Skeletal muscle satellite cell (primary cell): Measurements from ENCODE around the gene BBS7. TPM values are rescaled to one million over a fixed set of nuclear protein-coding genes. Genes with fewer than 3 reads are reported as not detected.
A peak's percentile ranks its signal among the peaks of the same experiment; 100 is the strongest.

Experiments
- H3K27me3 ChIP-seq: 2 replicates; pipeline ENCODE4 v1.7.0; 2013; ENCODE audit warnings: low read length; ENCODE audit not compliant: control insufficient read depth, insufficient read depth
- H3K36me3 ChIP-seq: 2 replicates; pipeline ENCODE4 v1.7.0; 2013; ENCODE audit warnings: mild to moderate bottlenecking, control low read depth, low read length; ENCODE audit not compliant: insufficient read depth
- H3K4me1 ChIP-seq: 2 replicates; pipeline ENCODE4 v1.7.0; 2013; ENCODE audit warnings: low read length; ENCODE audit not compliant: control insufficient read depth, insufficient read depth
- H3K4me2 ChIP-seq: 2 replicates; pipeline ENCODE4 v1.7.0; 2013; ENCODE audit warnings: mild to moderate bottlenecking, low read length
- H3K4me3 ChIP-seq: 2 replicates; pipeline ENCODE4 v1.7.0; 2013; ENCODE audit warnings: low read length
- H3K9ac ChIP-seq: 2 replicates; pipeline ENCODE4 v1.7.0; 2013; ENCODE audit warnings: mild to moderate bottlenecking, low read depth, low read length, moderate library complexity
- H3K9me3 ChIP-seq: replicated peaks from 2 replicates; pipeline ENCODE4 v1.7.0; 2013; ENCODE audit warnings: mild to moderate bottlenecking, control low read depth, low read length
- total RNA-seq: library from RNA; depleted of rRNA; stranded (reverse); fragments of >200 nt; gene quantifications from 2 replicates; pipeline ENCODE4 v1.2.3, GENCODE V29; 2012; rRNA removed

BBS7 gene, protein sequence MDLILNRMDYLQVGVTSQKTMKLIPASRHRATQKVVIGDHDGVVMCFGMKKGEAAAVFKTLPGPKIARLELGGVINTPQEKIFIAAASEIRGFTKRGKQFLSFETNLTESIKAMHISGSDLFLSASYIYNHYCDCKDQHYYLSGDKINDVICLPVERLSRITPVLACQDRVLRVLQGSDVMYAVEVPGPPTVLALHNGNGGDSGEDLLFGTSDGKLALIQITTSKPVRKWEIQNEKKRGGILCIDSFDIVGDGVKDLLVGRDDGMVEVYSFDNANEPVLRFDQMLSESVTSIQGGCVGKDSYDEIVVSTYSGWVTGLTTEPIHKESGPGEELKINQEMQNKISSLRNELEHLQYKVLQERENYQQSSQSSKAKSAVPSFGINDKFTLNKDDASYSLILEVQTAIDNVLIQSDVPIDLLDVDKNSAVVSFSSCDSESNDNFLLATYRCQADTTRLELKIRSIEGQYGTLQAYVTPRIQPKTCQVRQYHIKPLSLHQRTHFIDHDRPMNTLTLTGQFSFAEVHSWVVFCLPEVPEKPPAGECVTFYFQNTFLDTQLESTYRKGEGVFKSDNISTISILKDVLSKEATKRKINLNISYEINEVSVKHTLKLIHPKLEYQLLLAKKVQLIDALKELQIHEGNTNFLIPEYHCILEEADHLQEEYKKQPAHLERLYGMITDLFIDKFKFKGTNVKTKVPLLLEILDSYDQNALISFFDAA
- total RNA-seq = 21.0 and 25.9 TPM in 2 replicates

DNA sequence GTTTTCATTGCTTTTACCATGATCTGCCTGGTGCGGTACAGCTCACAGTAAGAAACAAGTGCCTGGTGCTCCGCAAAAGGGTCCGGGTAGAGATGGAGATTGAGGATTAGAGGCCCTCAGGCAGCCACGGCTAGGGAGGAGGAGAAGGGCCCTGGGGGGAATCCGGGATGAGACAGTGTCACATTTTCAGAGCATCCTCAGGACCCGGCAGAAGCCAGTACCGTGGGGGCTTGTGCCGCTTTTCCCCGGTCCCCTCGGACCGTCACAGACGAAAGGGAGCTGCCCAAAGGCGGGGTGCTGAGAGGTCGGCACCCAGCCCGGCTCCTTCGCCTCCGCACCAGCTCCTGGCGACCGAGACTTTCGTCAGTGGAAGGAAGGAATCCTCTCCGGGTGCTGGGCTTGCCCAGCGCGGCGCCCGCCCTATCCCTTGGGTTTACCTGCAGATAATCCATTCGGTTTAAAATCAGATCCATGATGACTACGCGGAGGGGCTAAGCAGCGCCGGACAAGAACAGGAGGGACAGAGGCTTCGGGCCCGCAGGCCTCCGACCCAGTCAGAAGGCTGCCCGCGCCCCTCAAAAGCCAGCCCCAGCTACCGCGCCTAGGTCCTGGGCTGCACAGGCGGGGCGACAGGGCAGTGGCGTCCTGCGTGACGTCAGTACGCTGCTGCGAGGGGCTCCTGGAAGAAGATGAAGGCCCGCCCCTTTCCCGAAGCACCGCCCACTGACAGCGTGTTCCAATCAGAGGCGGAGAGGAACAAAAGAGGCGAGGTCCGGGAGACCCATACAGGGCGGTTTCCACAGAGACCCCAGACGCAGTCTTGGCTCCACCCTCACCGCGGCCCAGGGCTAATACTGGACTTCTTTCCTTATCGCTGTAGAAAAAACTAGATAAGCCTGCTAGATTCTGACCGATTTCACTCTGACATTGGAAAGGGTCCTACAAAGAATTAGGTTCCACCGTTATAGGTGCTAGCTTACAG, at the start of gene BBS7:
Gene BBS7, minus strand, starts transcription at position 634 of the 982 bp plus-strand sequence. Its CDS starts 161 bp downstream, at position 473.
- Histone ChIP-seq H3K4me1 (peaks cover 9% of the 10 kb centered on the region), H3K9ac (peak within 1 kb of the TSS; percentile 86), H3K36me3 (peaks cover 22% of the 10 kb centered on the region), H3K4me2 (peak within 1 kb of the TSS; percentile 90), H3K27me3 (no peaks in the 10 kb centered on the region), H3K4me3 (peak within 1 kb of the TSS; percentile 95), H3K9me3 (no peaks in the 10 kb centered on the region)

DNA sequence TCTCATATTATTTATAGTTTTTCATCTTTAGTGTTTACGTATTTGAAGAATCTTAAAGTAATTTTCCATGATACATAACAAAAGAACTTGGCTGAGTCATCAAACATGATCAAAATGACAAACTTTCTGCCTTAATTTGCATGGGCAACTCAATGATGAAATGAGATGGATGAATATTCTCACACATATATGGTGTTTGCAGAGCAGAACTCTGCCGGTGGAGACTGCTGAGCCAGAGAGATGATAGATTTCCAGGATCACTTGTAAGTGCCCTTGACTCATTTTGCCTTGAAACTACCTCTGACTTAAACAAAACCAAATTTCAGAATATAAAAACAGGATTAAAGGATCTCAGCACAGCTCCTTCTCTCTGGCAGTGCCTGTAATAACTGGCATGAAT, 43.4 kb upstream of the BBS7 start:
- no peak overlapping the region for H3K4me3 ChIP-seq
- no peaks in the 10 kb centered on the region for H3K9me3 ChIP-seq
- H3K4me1 ChIP-seq = no peaks in the 10 kb centered on the region
- H3K9ac ChIP-seq = no peak overlapping the region
- no peaks in the 10 kb centered on the region for H3K27me3 ChIP-seq
- no peak overlapping the region for H3K4me2 ChIP-seq
- no peaks in the 10 kb centered on the region for H3K36me3 ChIP-seq

DNA sequence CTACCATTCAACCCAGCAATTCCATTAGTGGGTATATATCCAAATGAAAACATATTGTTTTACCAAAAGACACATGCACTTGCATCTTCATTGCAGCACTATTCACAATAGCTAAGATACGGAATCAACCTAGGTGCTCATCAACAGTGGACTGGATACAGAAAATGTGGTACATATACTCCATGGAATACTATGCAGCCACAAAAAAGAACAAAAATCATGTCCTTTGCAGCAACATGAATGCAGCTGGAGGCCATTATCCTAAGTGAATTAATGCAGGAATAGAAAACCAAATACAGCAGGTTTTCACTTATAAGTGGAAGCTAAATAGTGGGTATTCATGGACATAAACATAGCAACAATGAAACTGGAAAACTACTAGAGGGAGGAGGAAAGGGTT, 38.1 kb upstream of the BBS7 start:
- no peaks in the 10 kb centered on the region for H3K4me1 ChIP-seq
- H3K4me2 ChIP-seq = no peak overlapping the region
- H3K9ac ChIP-seq = no peak overlapping the region
- no peaks in the 10 kb centered on the region for H3K36me3 ChIP-seq
- no peaks in the 10 kb centered on the region for H3K9me3 ChIP-seq
- no peak overlapping the region for H3K4me3 ChIP-seq
- no peaks in the 10 kb centered on the region for H3K27me3 ChIP-seq

DNA sequence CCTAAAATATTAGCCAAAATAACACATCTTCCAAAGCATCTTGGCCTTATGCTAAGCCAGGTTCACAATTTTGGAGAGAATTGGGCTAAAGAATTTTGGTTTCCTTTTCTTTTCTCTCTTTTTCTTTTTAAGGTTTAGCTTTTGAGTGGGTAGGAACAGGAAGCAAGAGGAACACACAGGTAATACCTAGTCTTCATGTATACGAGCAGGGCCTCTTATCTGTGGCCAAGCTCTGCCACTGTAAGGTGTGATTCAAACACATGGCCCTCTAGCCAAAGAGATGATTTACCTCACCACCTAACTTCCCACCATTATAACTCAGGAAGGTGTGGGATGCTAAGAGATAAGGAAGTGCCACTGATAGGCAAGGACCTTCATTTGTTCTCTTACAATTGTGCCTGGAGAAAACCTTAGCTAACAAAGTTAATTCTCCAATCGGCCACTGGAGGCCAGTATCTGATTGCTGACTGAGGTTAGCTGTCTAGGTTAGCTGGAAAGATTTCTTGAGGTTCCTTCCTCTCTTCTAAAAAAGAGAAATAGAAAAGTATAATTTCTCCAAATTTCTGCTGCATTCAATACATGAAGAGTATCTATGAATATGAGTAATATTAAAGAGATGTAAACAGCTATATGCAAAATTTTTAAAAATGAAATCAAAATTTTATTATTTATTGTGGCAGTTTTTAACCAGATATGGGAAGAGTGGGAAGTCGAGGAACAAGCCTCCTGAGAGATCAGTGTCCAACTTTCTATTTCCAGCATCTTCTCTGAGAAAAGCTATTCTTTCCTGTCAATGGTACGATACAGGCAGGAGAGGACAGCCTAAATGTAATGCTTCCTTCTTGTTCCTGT, 30.1 kb upstream of the BBS7 start:
- Histone ChIP-seq H3K9me3 (no peaks in the 10 kb centered on the region), H3K27me3 (no peaks in the 10 kb centered on the region), H3K36me3 (no peaks in the 10 kb centered on the region), H3K4me2 (no peak overlapping the region), H3K4me3 (no peak overlapping the region), H3K4me1 (no peaks in the 10 kb centered on the region), H3K9ac (no peak overlapping the region)

DNA sequence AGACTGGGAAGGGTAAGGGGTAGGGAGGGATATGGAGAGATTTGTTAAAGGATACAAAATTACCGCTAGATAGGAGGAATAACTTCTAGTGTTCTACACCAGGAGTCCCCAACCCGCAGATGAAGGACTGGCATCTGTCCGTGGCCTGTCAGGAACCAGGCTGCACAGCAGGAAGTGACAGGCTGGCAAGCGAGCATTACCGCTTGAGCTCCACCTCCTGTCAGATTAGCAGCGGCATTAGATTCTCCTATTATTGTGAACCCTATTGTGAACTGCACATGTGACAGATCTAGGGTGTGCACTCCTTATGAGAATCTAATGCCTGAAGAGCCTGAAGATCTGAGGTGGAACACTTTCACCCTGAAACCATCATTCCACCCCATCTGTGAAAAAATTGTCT, 27.9 kb upstream of the BBS7 start:
- H3K4me3 ChIP-seq = no peak overlapping the region
- H3K9me3 ChIP-seq = no peaks in the 10 kb centered on the region
- H3K4me2 ChIP-seq = no peak overlapping the region
- no peak overlapping the region for H3K9ac ChIP-seq
- no peaks in the 10 kb centered on the region for H3K27me3 ChIP-seq
- no peaks in the 10 kb centered on the region for H3K4me1 ChIP-seq
- no peaks in the 10 kb centered on the region for H3K36me3 ChIP-seq

DNA sequence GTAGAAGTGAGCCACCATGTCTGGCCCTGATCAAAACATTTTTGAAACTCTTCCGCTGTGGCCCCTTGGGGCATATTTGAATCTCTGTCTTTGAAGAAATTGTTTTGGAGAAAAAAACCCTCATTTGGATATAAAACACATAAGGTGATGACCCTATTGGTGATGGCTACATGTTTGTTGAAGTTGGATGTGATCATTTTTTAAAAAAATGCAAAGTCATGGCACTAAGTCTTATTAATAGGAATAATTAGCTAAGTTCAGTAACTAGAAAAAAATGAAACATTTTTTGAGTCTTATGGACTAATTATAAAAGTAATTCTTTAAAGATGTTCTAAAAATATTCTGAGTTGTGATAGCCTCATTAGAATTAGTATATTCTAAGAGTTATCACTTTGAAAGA, 17.9 kb upstream of the BBS7 start:
- H3K4me3 ChIP-seq = no peak overlapping the region
- H3K36me3 ChIP-seq = no peaks in the 10 kb centered on the region
- H3K4me2 ChIP-seq = no peak overlapping the region
- H3K4me1 ChIP-seq = no peaks in the 10 kb centered on the region
- H3K9me3 ChIP-seq = no peaks in the 10 kb centered on the region
- no peaks in the 10 kb centered on the region for H3K27me3 ChIP-seq
- no peak overlapping the region for H3K9ac ChIP-seq

DNA sequence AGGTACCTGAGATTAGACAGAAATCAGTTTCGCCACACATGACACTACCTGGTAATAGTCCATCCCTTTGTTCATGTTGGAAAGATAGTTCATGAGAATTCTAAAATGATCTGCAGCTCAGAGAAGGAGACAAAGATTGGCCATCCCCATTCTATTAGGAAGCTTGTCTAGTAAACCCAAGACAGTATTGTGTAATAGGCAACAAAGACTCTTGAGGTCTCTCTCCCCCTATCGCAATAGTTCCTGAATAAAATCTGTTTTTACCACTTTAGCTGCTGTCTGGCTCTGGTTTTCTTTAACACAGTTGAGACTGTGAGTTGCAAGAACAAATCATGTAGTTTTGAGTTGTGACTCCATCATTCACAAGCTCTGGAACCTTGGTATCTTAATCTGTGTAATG, 14.8 kb upstream of the BBS7 start:
- Histone ChIP-seq H3K9me3 (no peaks in the 10 kb centered on the region), H3K36me3 (no peaks in the 10 kb centered on the region), H3K4me3 (no peak overlapping the region), H3K27me3 (no peaks in the 10 kb centered on the region), H3K4me1 (no peaks in the 10 kb centered on the region), H3K4me2 (no peak overlapping the region), H3K9ac (no peak overlapping the region)

DNA sequence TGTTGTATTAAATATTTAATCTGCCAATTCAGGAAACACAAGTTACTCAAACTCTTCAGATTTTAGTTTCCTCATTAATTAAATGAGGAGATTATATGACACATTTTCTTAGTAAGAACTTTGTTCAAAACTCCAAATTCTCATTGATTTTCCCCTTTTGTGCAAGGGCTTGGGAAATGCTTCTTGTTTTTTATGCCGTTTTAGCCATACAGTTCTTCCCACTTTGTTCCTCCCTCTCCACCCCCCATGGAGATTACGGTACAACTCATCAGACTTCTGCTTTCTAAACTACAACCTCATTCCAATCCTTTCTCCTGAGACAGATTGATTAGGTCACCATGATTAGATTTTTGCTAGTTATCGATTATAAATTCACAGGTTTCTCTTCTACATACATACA, 10.9 kb upstream of the BBS7 start:
- H3K27me3 ChIP-seq = no peaks in the 10 kb centered on the region
- no peaks in the 10 kb centered on the region for H3K4me1 ChIP-seq
- no peaks in the 10 kb centered on the region for H3K9me3 ChIP-seq
- H3K36me3 ChIP-seq = no peaks in the 10 kb centered on the region
- no peak overlapping the region for H3K4me3 ChIP-seq
- H3K4me2 ChIP-seq = no peak overlapping the region
- no peak overlapping the region for H3K9ac ChIP-seq

DNA sequence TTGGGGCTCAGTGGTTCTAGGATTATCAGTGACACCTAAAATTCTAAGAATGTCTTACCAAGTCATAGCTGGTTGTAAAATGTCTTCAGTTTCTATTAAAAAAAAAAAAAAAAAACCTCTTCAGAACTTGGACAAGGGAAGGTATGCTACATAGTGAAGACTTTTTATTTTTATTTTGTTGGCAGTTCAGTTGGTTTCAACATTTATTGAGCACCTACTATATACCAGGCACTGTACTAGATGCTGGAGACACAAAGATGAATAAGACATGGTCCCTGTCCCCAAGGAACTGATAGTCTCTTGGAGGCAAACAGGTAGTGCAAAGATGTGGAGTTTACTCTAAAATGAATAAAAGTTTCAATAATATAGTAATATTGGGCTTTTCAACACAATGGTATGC, 8.9 kb upstream of the BBS7 start:
- Histone ChIP-seq H3K4me2 (no peak overlapping the region), H3K9me3 (no peaks in the 10 kb centered on the region), H3K27me3 (no peaks in the 10 kb centered on the region), H3K4me3 (no peak overlapping the region), H3K9ac (no peak overlapping the region), H3K4me1 (no peaks in the 10 kb centered on the region), H3K36me3 (no peaks in the 10 kb centered on the region)

DNA sequence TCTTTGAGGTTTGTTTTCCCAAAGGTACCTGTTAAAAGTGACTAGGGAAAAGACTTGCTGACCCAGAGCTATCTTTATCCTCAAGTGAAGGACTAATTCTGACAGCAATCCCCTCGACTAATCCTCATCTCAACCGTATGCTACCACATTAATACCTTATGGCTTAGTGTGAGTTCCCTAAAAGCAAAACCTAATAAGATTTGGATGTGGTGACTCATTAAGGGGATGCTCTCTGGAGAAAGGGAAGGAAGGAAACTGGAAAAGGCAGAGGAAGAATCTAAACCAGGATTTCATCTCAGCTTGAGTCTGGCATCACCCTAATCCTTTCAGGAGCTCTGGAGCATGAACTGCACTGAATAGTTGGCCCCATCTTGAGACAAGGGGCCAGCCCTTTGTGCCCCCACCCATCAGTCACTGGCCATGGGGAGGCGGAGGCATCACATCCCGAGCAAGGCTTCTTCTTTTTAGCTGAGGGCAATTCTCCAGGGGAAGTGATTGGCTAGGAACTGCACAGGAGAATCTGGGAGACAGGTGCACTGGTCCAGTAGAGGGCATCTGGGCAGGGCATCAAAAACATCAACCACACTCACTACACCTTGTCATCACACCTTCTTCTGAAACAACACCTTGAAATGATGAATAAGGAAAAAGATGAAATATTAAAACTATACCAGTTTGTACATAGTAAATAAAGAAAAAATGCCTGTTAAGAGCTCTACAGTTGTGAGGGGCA, 6.9 kb upstream of the BBS7 start:
- Histone ChIP-seq H3K9ac (no peak overlapping the region), H3K4me3 (no peak overlapping the region), H3K27me3 (no peaks in the 10 kb centered on the region), H3K4me2 (no peak overlapping the region), H3K36me3 (no peaks in the 10 kb centered on the region), H3K4me1 (no peaks in the 10 kb centered on the region), H3K9me3 (no peaks in the 10 kb centered on the region)
